H1 (cell line): Measurements from ENCODE around the gene KLRC2. TPM values are rescaled to one million over a fixed set of nuclear protein-coding genes. Genes with fewer than 3 reads are reported as not detected.

Experiments
- CTCF ChIA-PET: fragments of 300-600 bp; sonication (Branson Sonifier 250); formaldehyde crosslinking; loops from one replicate; lab custom pipeline; 2021; ENCODE audit not compliant: partially characterized antibody; lab: Charles Lee
- POLR2A ChIA-PET: fragments of 300-600 bp; sonication (Branson Sonifier 250); formaldehyde crosslinking; loops from one replicate; lab custom pipeline; 2021; ENCODE audit warnings: inconsistent platforms; ENCODE audit not compliant: partially characterized antibody; lab: Charles Lee
- DNase-seq, 2 experiments: peaks; one replicate each; pipeline versions ENCODE4 v3.0.0 to v3.0.0-alpha.2; 2010 to 2022; ENCODE audit warnings: low spot score in 2 of 2, low read depth in 1 of 2, mixed read lengths in 1 of 2
- FAIRE-seq: peaks from 2 replicates; lab custom pipeline; 2011; peaks lifted over from hg19 to GRCh38; lab: Jason Lieb, UNC
- H2AFZ ChIP-seq: 2 replicates; pipeline ENCODE4 v1.8.1; 2012; ENCODE audit warnings: low read length, inconsistent platforms
- H2AK5ac ChIP-seq: 2 replicates; pipeline ENCODE4 v1.6.1; 2013; ENCODE audit warnings: low read depth, low read length
- H2BK120ac ChIP-seq: replicated peaks from 2 replicates; pipeline ENCODE3; 2013; ENCODE audit warnings: low read depth, low read length, inconsistent platforms
- H2BK12ac ChIP-seq: 2 replicates; pipeline ENCODE4 v1.6.1; 2013; ENCODE audit warnings: low read depth, low read length
- H2BK15ac ChIP-seq: 2 replicates; pipeline ENCODE4 v1.6.1; 2013; ENCODE audit warnings: low read length
- H2BK20ac ChIP-seq: 2 replicates; pipeline ENCODE4 v1.6.1; 2013; ENCODE audit warnings: low read length
- H2BK5ac ChIP-seq: 2 replicates; pipeline ENCODE4 v1.6.1; 2013; ENCODE audit warnings: low read depth, low read length
- H3K14ac ChIP-seq: 2 replicates; pipeline ENCODE4 v1.6.1; 2013; ENCODE audit warnings: inconsistent platforms; ENCODE audit not compliant: insufficient read length
- H3K18ac ChIP-seq: 2 replicates; pipeline ENCODE4 v1.6.1; 2013; ENCODE audit warnings: low read length; ENCODE audit errors: extremely low read depth
- H3K23ac ChIP-seq: 2 replicates; pipeline ENCODE4 v1.6.1; 2013; ENCODE audit warnings: inconsistent platforms; ENCODE audit not compliant: insufficient read length
- H3K23me2 ChIP-seq: 2 replicates; pipeline ENCODE4 v1.6.1; 2013; ENCODE audit warnings: low read depth, low read length
- H3K27ac ChIP-seq: 2 replicates; pipeline ENCODE4 v1.6.1; 2011; ENCODE audit warnings: low read depth, low read length, inconsistent platforms
- H3K27me3 ChIP-seq, 4 experiments: replicated peaks in 1 of 4; 1 replicate in 1 of 4; 2 replicates in 3 of 4; pipeline versions ENCODE4 v1.6.1 to v1.8.1; 2011 to 2013; ENCODE audit warnings: low read length in 3 of 4, mild to moderate bottlenecking in 3 of 4, inconsistent platforms in 2 of 4, mixed read lengths in 2 of 4, moderate library complexity in 1 of 4; ENCODE audit not compliant: control insufficient read depth in 3 of 4, insufficient read depth in 3 of 4; ENCODE audit errors: extremely low read depth in 1 of 4
- H3K36me3 ChIP-seq, 4 experiments: 2 replicates each; pipeline versions ENCODE4 v1.6.1 to v1.8.1; 2011 to 2013; ENCODE audit warnings: mild to moderate bottlenecking in 4 of 4, low read length in 3 of 4, moderate library complexity in 2 of 4, control low read depth in 1 of 4, inconsistent platforms in 1 of 4; ENCODE audit not compliant: insufficient read depth in 4 of 4, control insufficient read depth in 2 of 4
- H3K4ac ChIP-seq: replicated peaks from 2 replicates; pipeline ENCODE3; 2013; ENCODE audit warnings: low read length, low read depth, mixed read lengths, inconsistent platforms; ENCODE audit not compliant: insufficient read length
- H3K4me1 ChIP-seq, 4 experiments: replicated peaks in 1 of 4; 1 replicate in 1 of 4; 2 replicates in 3 of 4; pipeline versions ENCODE4 v1.6.1 to v1.8.1; 2011 to 2013; ENCODE audit warnings: low read length in 3 of 4, inconsistent platforms in 2 of 4, mixed read lengths in 1 of 4; ENCODE audit not compliant: insufficient read depth in 4 of 4, control insufficient read depth in 3 of 4
- H3K4me2 ChIP-seq, 2 experiments: 2 replicates each; pipeline versions ENCODE4 v1.6.1 to v1.8.1; 2011 to 2013; ENCODE audit warnings: low read depth in 2 of 2, low read length in 2 of 2, control low read depth in 1 of 2, inconsistent platforms in 1 of 2, mild to moderate bottlenecking in 1 of 2; ENCODE audit not compliant: insufficient read depth in 1 of 2
- H3K4me3 ChIP-seq, 4 experiments: fragments of 200-600, 300-600 bp in 1 of 4; sonication (generic), shearing (Covaris generic), sonication (Bioruptor Twin) in 1 of 4; 2 replicates each; pipeline versions ENCODE4 v1.5.1 to v1.8.1; 2011 to 2016; ENCODE audit warnings: low read length in 4 of 4, low read depth in 3 of 4, control low read depth in 2 of 4, inconsistent platforms in 2 of 4, mild to moderate bottlenecking in 2 of 4, mixed read lengths in 1 of 4, moderate library complexity in 1 of 4; ENCODE audit not compliant: insufficient read depth in 2 of 4; ENCODE audit errors: extremely low read depth in 1 of 4
- H3K56ac ChIP-seq: replicated peaks from 2 replicates; pipeline ENCODE3; 2013; ENCODE audit warnings: low read depth, mild to moderate bottlenecking, mixed read lengths, low read length, inconsistent platforms; ENCODE audit not compliant: insufficient read length
- H3K79me1 ChIP-seq: 2 replicates; pipeline ENCODE4 v1.6.1; 2013; ENCODE audit warnings: low read depth, low read length, control low read depth
- H3K79me2 ChIP-seq, 2 experiments: 2 replicates each; pipeline versions ENCODE4 v1.6.1 to v1.8.1; 2012 to 2013; ENCODE audit warnings: low read length in 2 of 2, mild to moderate bottlenecking in 2 of 2, inconsistent platforms in 1 of 2; ENCODE audit not compliant: insufficient read depth in 2 of 2, control insufficient read depth in 1 of 2
- H3K9ac ChIP-seq, 4 experiments: replicated peaks in 1 of 4; 1 replicate in 1 of 4; 2 replicates in 3 of 4; pipeline versions ENCODE4 v1.6.1 to v1.8.1; 2011 to 2013; ENCODE audit warnings: low read depth in 3 of 4, low read length in 3 of 4, control low read depth in 2 of 4, mild to moderate bottlenecking in 2 of 4, moderate library complexity in 2 of 4, inconsistent platforms in 1 of 4; ENCODE audit errors: extremely low read depth in 1 of 4
- H3K9me3 ChIP-seq, 2 experiments: 2 replicates each; pipeline versions ENCODE4 v1.6.1 to v1.8.1; 2012 to 2013; ENCODE audit warnings: mild to moderate bottlenecking in 2 of 2, moderate library complexity in 2 of 2, control low read depth in 1 of 2, inconsistent platforms in 1 of 2, low read depth in 1 of 2, low read length in 1 of 2, mixed read lengths in 1 of 2; ENCODE audit not compliant: insufficient read depth in 2 of 2
- H4K20me1 ChIP-seq, 2 experiments: replicated peaks in 1 of 2; 2 replicates each; pipeline versions ENCODE3 to v1.8.1; 2011 to 2013; ENCODE audit warnings: inconsistent platforms in 2 of 2, low read length in 2 of 2, mild to moderate bottlenecking in 1 of 2; ENCODE audit not compliant: insufficient read depth in 2 of 2, control insufficient read depth in 1 of 2
- H4K5ac ChIP-seq: 2 replicates; pipeline ENCODE4 v1.6.1; 2013; ENCODE audit warnings: low read length, low read depth, mixed read lengths, inconsistent platforms; ENCODE audit not compliant: insufficient read length
- H4K8ac ChIP-seq: 2 replicates; pipeline ENCODE4 v1.8.0; 2013; ENCODE audit warnings: mild to moderate bottlenecking, moderate library complexity, low read length, inconsistent platforms; ENCODE audit not compliant: insufficient read depth; ENCODE audit errors: extremely low read depth
- H4K91ac ChIP-seq: replicated peaks from 2 replicates; pipeline ENCODE3; 2013; ENCODE audit warnings: low read length, mixed read lengths, inconsistent platforms; ENCODE audit not compliant: insufficient read length
- BRCA1 ChIP-seq: IDR thresholded peaks from 2 replicates; pipeline ENCODE4 v1.6.1; 2012; ENCODE audit warnings: low read depth, low read length, improper control_type of control experiment
- EP300 ChIP-seq, 2 experiments: IDR thresholded peaks; 1 replicate in 1 of 2; 2 replicates in 1 of 2; pipeline ENCODE4 v1.6.1; 2011 to 2012; ENCODE audit warnings: low read depth in 2 of 2, low read length in 2 of 2, mild to moderate bottlenecking in 2 of 2, borderline replicate concordance in 1 of 2, inconsistent platforms in 1 of 2, moderate library complexity in 1 of 2
- NRF1 ChIP-seq: IDR thresholded peaks from 2 replicates; pipeline ENCODE4 v1.6.1; 2011; ENCODE audit warnings: mild to moderate bottlenecking, low read depth, low read length, improper control_type of control experiment
- POU5F1 ChIP-seq: IDR thresholded peaks from 2 replicates; pipeline ENCODE4 v1.6.1; 2011; ENCODE audit warnings: low read depth, mild to moderate bottlenecking, low read length, moderate library complexity
- SP2 ChIP-seq: IDR thresholded peaks from 2 replicates; pipeline ENCODE4 v1.6.1; 2012; ENCODE audit warnings: mild to moderate bottlenecking, low read length, inconsistent platforms
- SP4 ChIP-seq: IDR thresholded peaks from 2 replicates; pipeline ENCODE4 v1.6.1; 2012; ENCODE audit warnings: low read length, inconsistent platforms
- WGBS, 2 experiments: shearing (Covaris generic) in 1 of 2; methylation state at CpG; one replicate each; pipeline versions ENCODE4 v1.1.6 to v1.1.7; 2013 to 2015; ENCODE audit warnings: low lambda C conversion rate in 2 of 2, mixed read lengths in 2 of 2, inconsistent platforms in 1 of 2, low coverage in 1 of 2, missing lambda C conversion rate in 1 of 2; ENCODE audit not compliant: insufficient replicate concordance in 2 of 2, insufficient coverage in 1 of 2, insufficient read length in 1 of 2; ENCODE audit errors: extremely low coverage in 1 of 2, missing lambda C conversion rate in 1 of 2; 5-methylcytosine and 5-hydroxymethylcytosine counted together
- polyA plus RNA-seq, 7 experiments: library from polyadenylated mRNA; depleted of rRNA in 3 of 7; stranded (reverse) in 5 of 7; unstranded in 2 of 7; fragments of >200 nt in 5 of 7; fragments of 200-250 nt in 2 of 7; gene quantifications; 1 replicate in 5 of 7; 2 replicates in 1 of 7; 4 replicates in 1 of 7; pipeline versions ENCODE4 v1.2.1 to v1.2.3, GENCODE V29; 2011 to 2013; ENCODE audit warnings: missing spikeins in 2 of 7, mixed read lengths in 2 of 7
- total RNA-seq: library from RNA; stranded (reverse); fragmentation: NEBNext Ultra II Directional; extraction: Animal tissue kit (Norgen Biotek cat#: 25700); gene quantifications from 2 replicates; pipeline ENCODE4 v1.2.1, GENCODE V29; 2021
- TF ChIP-seq, protein P1 (sequence below): IDR thresholded peaks from 2 replicates; pipeline ENCODE4 v1.6.1; 2012; ENCODE audit warnings: inconsistent platforms
- TF ChIP-seq, protein P2 (sequence below), 3 experiments: IDR thresholded peaks; 1 replicate in 2 of 3; 2 replicates in 1 of 3; pipeline versions ENCODE4 v1.5.1 to v1.6.1; 2011; ENCODE audit warnings: low read length in 3 of 3, mild to moderate bottlenecking in 3 of 3, inconsistent platforms in 2 of 3, low read depth in 1 of 3, moderate library complexity in 1 of 3; ENCODE audit not compliant: insufficient read depth in 1 of 3; ENCODE audit errors: control extremely low read depth in 1 of 3
- TF ChIP-seq, protein P3 (sequence below): IDR thresholded peaks from 2 replicates; pipeline ENCODE4 v1.6.1; 2012; ENCODE audit warnings: low read length, inconsistent platforms

Gene KLRC2
- total and polyA plus RNA-seq, 2 of the 8 experiments (the other 6 are each of a cell fraction or from before 2014, with no cell fraction given): not detected

DNA sequence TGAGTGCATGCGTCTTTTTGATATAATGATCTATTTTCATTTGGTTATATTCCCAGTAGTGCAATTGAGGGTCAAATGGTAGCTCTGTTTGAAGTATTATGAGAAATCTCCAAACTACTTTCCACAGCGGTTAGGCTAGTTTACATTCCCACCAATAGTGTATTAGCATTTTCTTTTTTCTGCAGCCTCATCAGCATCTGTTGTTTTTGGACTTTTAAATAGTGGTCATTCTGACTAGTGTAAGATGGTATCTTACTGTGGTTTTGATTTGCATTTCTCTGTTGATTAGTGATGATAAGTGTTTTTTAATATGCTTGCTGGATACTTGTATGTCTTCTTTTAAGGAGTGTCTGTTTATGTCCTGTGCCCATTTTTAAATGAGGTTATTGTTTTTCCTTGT, 21.0 kb upstream of the KLRC2 start:
- WGBS, 2 experiments: 92% methylated on average over 2 of the region's 2 CpGs; no CpG with 5 or more reads in 1 of the 2 experiments
- no peak for FAIRE-seq
- H3K79me2 ChIP-seq: no peaks in the 10 kb centered on the region
- TF ChIP-seq EP300 (IDR thresholded peaks at IDR 0.05; ENCODE audit: borderline replicate concordance in 1 of 2, low read depth in 2 of 2, low read length in 2 of 2) (no peak), POU5F1 (no peak), SP2 (no peak), BRCA1 (no peak), SP4 (no peak), NRF1 (no peak)
- TF ChIP-seq, protein P1, sequence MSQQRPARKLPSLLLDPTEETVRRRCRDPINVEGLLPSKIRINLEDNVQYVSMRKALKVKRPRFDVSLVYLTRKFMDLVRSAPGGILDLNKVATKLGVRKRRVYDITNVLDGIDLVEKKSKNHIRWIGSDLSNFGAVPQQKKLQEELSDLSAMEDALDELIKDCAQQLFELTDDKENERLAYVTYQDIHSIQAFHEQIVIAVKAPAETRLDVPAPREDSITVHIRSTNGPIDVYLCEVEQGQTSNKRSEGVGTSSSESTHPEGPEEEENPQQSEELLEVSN: no peak
- TF ChIP-seq, protein P2, sequence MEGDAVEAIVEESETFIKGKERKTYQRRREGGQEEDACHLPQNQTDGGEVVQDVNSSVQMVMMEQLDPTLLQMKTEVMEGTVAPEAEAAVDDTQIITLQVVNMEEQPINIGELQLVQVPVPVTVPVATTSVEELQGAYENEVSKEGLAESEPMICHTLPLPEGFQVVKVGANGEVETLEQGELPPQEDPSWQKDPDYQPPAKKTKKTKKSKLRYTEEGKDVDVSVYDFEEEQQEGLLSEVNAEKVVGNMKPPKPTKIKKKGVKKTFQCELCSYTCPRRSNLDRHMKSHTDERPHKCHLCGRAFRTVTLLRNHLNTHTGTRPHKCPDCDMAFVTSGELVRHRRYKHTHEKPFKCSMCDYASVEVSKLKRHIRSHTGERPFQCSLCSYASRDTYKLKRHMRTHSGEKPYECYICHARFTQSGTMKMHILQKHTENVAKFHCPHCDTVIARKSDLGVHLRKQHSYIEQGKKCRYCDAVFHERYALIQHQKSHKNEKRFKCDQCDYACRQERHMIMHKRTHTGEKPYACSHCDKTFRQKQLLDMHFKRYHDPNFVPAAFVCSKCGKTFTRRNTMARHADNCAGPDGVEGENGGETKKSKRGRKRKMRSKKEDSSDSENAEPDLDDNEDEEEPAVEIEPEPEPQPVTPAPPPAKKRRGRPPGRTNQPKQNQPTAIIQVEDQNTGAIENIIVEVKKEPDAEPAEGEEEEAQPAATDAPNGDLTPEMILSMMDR (IDR thresholded peaks at IDR 0.05; ENCODE audit: control extremely low read depth in 1 of 3, insufficient read depth in 1 of 3, low read depth in 1 of 3, low read length in 3 of 3): no peak
- TF ChIP-seq, protein P3, sequence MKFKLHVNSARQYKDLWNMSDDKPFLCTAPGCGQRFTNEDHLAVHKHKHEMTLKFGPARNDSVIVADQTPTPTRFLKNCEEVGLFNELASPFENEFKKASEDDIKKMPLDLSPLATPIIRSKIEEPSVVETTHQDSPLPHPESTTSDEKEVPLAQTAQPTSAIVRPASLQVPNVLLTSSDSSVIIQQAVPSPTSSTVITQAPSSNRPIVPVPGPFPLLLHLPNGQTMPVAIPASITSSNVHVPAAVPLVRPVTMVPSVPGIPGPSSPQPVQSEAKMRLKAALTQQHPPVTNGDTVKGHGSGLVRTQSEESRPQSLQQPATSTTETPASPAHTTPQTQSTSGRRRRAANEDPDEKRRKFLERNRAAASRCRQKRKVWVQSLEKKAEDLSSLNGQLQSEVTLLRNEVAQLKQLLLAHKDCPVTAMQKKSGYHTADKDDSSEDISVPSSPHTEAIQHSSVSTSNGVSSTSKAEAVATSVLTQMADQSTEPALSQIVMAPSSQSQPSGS: no peak

More for the DNA sequence above, 21.0 kb upstream of the KLRC2 start:
- H3K36me3 ChIP-seq: no peaks in the 10 kb centered on the region
- no peak overlapping the region for H3K56ac ChIP-seq
- H3K18ac ChIP-seq: no peak overlapping the region
- no peaks in the 10 kb centered on the region for H3K23me2 ChIP-seq
- no peak overlapping the region for H3K4me3 ChIP-seq
- no peak overlapping the region for H2BK5ac ChIP-seq
- H3K79me1 ChIP-seq: no peaks in the 10 kb centered on the region
- no peak overlapping the region for H3K9ac ChIP-seq
- no peak overlapping the region for H4K8ac ChIP-seq
- H3K9me3 ChIP-seq: 0 out of 4 replicates have a peak, but pooled peaks cover 0 to 3% of the 10 kb centered on the region in 2 experiments
- H3K27me3 ChIP-seq: peaks cover 0 to 2% (median 0%) of the 10 kb centered on the region in 4 experiments; a peak in 1 of 7 replicates
- H2BK120ac ChIP-seq: no peak overlapping the region
- ChIA-PET POLR2A (no interaction called here), CTCF (no interaction called here)
- no peak overlapping the region for H3K27ac ChIP-seq
- H4K91ac ChIP-seq: no peak overlapping the region
- H2BK20ac ChIP-seq: no peak overlapping the region
- no peak overlapping the region for H2AFZ ChIP-seq
- H2BK12ac ChIP-seq: no peak overlapping the region
- no peak overlapping the region for H3K23ac ChIP-seq
- no peak overlapping the region for H3K4ac ChIP-seq
- no peaks in the 10 kb centered on the region for H4K20me1 ChIP-seq
- no peak overlapping the region for H2BK15ac ChIP-seq
- no peak overlapping the region for H4K5ac ChIP-seq
- no peak overlapping the region for H2AK5ac ChIP-seq
- no peak for DNase-seq
- H3K14ac ChIP-seq: no peak overlapping the region
- peaks cover 0 to 3% (median 0%) of the 10 kb centered on the region in 4 experiments; a peak in 1 of 7 replicates for H3K4me1 ChIP-seq
- no peak overlapping the region for H3K4me2 ChIP-seq
